Caki2 (cell line): Measurements from ENCODE around the gene DKK2. TPM values are rescaled to one million over a fixed set of nuclear protein-coding genes. Genes with fewer than 3 reads are reported as not detected.
"Not testable (repeated sequence)": the region's sequence is repeated elsewhere in the genome, so short reads cannot be mapped to it uniquely, and the experiment has no call there.

Experiments
- DNase-seq: peaks from one replicate; pipeline ENCODE4 v3.0.0-alpha.2; 2015; ENCODE audit warnings: low read depth
- in situ Hi-C: cut with HindIII; loops from 2 replicates; pipeline ENCODE4 v1.10.0; 2016; ENCODE audit warnings: low sequenced_read_pairs, low pct_unique_long_range_greater_than_20kb, mixed read lengths
- total RNA-seq: library from RNA; depleted of rRNA; stranded (reverse); fragments of >200 nt; shearing (Covaris generic); gene quantifications from 2 replicates; pipeline ENCODE4 v1.2.3, GENCODE V29; 2014; ENCODE audit warnings: low replicate concordance

Gene DKK2
- total RNA-seq, 1 experiment from 2014 or later: not detected

- no peak for DNase-seq
- in situ Hi-C loops: no loop called here
Observed at GRCh38 chr4:106967892-106968291, 68.2 kb downstream of the DKK2 start.

DNA sequence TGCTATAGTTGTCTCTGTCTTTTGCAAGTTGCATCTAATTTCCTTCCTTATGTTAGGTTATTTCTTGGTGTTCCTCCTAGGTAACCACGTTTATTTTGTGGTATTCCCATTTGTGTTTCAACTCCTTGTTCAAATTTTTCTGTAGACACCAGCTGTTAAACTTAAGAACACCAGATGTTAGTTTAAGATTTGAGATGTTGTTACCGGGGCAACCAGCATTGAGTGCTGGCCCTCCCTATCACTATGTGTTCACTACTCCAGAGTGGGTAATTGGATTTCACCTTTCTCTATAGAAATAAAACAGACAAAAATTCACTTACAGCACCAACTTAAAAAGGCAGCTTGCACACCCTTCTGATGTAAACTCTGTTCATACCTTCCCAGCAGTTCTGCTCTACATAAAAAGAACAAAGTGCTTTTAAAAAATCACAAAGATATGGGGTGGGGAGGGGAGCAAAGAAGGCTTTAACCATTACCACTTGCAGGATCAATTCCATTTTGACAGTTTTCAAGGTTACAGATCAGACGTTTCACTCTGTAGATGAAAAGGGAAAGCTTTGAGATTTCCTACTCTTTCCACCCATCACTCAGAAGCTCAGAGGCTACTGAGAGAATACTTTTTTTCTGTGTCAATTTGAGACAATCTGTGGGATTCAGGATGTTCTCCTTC is 82.9 kb downstream of the DKK2 start:
- in situ Hi-C loops: no loop called here
- DNase-seq: no peak

GRCh38 chr4:106951891-106952290 is 84.2 kb downstream of the DKK2 start:
- in situ Hi-C loops: no loop called here

GRCh38 chr4:106941841-106942240 is 94.3 kb downstream of the DKK2 start:
- no peak for DNase-seq
- in situ Hi-C loops: no loop called here

More at GRCh38 chr4:106951891-106952290, 84.2 kb downstream of the DKK2 start:
- no peak for DNase-seq

- in situ Hi-C loops: no loop called here
- no peak for DNase-seq
Observed at GRCh38 chr4:106930522-106930921, 105.6 kb downstream of the DKK2 start.

GRCh38 chr4:106929248-106929647 is 106.9 kb downstream of the DKK2 start:
- in situ Hi-C loops: no loop called here

GRCh38 chr4:106914223-106914622 is 121.9 kb downstream of the DKK2 start:
- DNase-seq: no peak
- in situ Hi-C loops: no loop called here

More at GRCh38 chr4:106929248-106929647, 106.9 kb downstream of the DKK2 start:
- no peak for DNase-seq

GRCh38 chr4:106909486-106910188 is 126.5 kb downstream of the DKK2 start:
- in situ Hi-C loops: no loop called here
- no peak for DNase-seq

DNA sequence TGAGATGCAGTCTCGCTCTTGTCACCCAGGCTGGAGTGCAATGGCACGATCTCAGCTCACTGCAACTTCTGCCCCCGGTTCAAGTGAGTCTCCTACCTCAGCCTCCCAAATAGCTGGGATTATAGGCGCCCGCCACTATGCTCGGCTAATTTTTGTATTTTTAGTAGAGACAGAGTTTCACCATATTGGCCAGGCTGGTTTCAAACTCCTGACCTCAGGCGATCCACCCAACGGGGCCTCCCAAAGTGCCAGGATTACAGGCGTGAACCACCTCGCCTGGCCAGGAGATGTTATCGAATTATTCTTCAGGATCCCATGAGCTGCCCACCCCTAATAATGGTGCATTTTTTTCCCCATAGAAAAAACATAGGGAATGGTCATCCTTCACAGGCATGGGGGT is 128.1 kb downstream of the DKK2 start:
- DNase-seq, in situ Hi-C loops: not testable (repeated sequence)

GRCh38 chr4:106907216-106907615 is 128.9 kb downstream of the DKK2 start:
- DNase-seq: no peak

DNA sequence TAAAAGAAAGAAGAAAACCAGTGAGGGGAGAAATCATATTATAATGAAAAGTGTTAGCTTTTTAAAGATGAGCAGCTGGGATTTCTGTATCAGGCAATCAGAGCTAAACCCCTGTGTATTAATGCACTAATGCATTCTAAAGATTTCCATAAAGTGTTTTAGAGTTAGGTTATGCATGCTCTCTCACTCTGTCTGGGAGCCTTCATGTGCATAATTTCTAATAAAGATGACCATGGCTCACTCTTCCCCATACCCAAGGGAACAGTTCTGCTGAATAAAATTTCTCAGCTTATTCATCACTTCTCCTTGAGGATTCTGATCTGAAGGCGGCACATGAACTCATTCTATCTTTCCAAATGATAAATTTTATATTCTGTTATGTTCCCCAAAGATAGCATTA is 129.4 kb downstream of the DKK2 start:
- no peak for DNase-seq
- in situ Hi-C loops: no loop called here

More at GRCh38 chr4:106907216-106907615, 128.9 kb downstream of the DKK2 start:
- in situ Hi-C loops: no loop called here

GRCh38 chr4:106898621-106899230 is 137.4 kb downstream of the DKK2 start:
- DNase-seq: peak; percentile 15
- in situ Hi-C loops: no loop called here

- in situ Hi-C loops: no loop called here
- DNase-seq: no peak
Observed at GRCh38 chr4:106893903-106894302, 142.2 kb downstream of the DKK2 start.

- in situ Hi-C loops: no loop called here
Observed at GRCh38 chr4:106893395-106893881, 142.7 kb downstream of the DKK2 start.

GRCh38 chr4:106892786-106893185 is 143.3 kb downstream of the DKK2 start:
- in situ Hi-C loops: no loop called here
- DNase-seq: no peak

More at GRCh38 chr4:106893395-106893881, 142.7 kb downstream of the DKK2 start:
- DNase-seq: no peak

- in situ Hi-C loops: no loop called here
- DNase-seq: no peak
Observed at GRCh38 chr4:106875340-106875739, 160.8 kb downstream of the DKK2 start.
